ENCODE measurements around the gene IKBKE.
A peak's percentile ranks its signal among the peaks of the same experiment; 100 is the strongest.

IKBKE gene

DNA sequence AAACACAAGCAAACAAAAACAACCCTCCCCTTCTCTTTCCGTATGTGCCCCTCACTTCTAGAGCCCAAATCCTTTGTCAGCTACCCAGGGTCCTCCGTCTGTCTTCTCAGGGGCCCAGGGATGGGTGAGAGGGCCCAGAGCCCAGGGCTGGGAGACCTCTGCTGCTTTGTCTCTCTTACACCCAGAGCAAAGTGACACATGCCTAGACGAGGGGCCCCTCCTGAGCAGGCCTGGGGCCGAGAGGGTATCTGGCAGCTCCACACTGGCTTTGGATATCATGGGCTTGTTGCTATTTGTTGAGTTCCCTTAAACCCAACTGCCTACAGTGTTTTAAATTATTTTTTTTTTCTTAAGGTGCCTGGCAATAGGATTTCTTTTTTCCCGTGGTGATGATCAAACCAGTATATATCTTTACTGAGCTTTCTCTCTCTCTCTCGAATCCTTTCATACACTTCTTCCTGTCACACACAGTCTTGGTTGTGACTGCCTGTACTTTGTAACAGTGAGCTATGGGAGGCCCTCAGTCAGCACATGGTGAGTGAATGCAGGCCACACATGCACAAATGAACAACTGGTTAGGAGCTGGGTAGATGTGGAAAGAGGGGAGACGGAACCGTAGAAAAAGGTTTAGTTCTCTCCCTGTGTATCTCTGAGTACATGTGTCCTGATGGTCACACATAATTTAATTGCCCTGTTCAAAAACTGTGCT, 51.6 kb downstream of the IKBKE start:
- peak overlapping the region in 7 of 21 experiments; percentile 6 to 32 (median 27) for H3K27ac ChIP-seq
- no peak overlapping the region for H3K4me3 ChIP-seq

DNA sequence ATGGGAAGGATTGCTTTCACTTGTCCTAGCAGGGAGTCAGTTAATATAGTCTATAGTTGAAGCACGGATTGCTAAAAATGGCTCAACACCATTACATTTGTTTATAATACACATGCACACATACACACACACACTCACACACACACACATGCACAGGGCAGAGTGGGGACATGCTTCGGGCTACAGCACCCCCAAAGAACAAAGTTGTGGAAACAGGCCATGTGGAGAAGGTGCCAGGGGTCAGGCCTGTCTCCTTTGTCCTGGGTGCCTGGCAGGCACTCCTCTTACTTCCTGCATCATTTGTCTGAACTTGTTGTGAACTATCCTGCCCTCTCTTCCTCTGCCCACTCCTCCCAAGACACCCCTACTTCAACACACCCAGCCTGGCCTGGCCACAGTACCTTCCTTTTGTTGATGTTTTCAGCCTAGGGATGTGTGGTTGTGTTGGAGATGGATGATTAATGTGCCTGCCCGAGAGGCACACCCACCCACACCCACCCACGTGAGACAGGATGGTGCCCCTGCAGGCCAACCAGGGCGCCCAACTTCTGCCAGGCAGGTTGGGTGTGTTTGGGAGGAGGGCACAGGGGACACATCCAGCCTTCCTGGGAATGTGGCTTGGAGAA, 54.6 kb downstream of the IKBKE start:
- peak overlapping the region in 9 of 21 experiments; percentile 12 to 78 (median 49) for H3K27ac ChIP-seq
- H3K4me3 ChIP-seq = no peak overlapping the region

DNA sequence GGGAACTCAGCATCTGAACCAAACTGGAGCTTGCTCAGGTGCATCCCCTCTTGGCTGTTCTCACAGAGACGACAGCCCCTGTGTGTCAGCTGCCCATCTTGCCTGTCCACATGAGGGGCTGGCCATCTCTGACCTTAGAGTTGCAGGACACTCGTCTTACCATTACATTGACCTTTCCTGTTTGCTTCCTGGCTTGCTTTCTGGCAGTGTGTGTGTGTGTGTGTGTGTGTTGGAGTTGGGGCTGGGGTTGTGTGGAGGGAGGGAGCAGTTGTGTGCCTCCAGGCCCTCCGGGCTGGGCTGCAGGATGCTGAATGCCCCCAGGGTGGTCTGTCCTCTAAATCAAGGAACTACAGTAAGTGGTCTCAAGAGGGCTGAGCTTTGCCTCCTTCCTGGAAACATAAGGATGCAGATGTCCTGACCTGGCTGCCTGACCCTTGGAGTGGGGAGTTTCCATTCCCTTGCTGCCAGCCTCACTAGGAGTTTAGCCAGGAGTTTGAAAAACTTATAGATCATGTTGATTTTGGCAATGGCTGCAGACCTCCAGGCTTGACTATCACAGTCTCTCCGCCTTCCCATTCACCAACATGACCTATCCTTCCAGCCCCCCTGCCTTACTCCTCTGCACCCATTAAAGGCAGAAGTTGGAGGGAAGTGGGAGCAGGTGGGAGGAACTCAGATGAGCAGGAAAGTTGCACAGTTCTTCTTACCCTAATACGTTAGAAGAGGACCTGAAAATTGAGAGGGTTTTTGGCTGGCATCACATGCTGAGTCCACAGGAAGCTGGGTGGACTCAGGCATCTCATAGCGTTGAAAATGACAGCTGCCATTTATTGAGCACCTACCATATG, 56.0 kb downstream of the IKBKE start:
- H3K4me3 ChIP-seq = no peak overlapping the region
- peak overlapping the region in 4 of 21 experiments; percentile 13 to 78 (median 44) for H3K27ac ChIP-seq

DNA sequence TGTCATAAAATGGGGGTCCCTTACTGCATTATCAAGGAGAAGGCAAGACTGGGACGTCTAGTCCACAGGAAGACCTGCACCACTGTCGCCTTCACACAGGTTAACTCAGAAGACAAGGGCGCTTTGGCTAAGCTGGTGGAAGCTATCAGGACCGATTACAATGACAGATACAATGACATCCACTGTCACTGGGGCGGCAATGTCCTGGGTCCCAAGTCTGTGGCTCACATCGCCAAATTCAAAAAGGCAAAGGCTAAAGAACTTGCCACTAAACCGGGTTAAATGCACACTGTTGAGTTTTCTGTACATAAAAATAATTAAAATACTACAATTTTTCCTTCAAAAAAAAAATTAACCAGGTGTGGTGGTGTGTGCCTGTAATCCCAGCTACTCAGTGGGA, 59.1 kb downstream of the IKBKE start:
- Histone ChIP-seq H3K27ac (no peak overlapping the region), H3K4me3 (no peak overlapping the region)

DNA sequence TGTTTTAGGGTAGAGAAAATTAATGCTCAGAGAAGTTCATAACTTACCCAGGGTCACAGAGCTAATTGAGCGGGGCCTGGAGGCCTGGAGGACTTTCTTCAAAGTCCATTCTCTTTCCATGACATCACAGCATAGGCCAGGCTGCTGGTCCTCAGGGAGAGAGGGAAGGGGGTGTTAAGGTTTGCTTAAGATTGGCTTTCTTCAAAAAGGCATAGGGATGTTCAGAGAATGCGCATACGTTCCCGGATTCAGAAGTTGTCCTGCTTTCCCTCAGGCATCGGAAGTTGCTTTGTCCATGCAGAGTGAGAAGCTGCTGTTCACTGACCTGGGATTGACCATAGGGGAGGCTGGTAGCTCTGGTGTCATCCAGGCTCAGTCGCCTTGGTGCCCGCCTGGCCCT, 62.1 kb downstream of the IKBKE start:
- no peak overlapping the region for H3K4me3 ChIP-seq
- H3K27ac ChIP-seq = no peak overlapping the region

DNA sequence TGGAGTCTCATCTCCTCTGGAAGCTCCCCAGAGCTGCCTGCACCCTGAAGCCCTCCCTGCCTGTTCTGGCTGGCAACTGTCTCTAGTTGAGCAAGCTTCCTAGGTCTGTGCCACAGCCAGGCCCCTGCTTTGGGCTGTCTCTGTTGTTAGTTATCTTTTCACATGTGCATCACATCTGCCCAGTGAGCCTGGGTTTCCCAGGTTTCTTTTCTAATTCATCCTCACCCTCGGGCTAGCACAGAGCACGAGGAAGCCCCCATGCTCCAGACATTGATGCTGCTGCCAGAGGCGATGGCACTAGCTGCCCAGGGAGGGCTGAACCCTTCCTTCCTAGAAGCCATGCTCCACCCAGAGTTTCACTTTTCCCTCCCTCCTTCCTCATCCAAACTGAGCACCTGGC, 64.3 kb downstream of the IKBKE start:
- Histone ChIP-seq H3K27ac (peak overlapping the region in 1 of 21 experiments; percentile 5), H3K4me3 (no peak overlapping the region)

DNA sequence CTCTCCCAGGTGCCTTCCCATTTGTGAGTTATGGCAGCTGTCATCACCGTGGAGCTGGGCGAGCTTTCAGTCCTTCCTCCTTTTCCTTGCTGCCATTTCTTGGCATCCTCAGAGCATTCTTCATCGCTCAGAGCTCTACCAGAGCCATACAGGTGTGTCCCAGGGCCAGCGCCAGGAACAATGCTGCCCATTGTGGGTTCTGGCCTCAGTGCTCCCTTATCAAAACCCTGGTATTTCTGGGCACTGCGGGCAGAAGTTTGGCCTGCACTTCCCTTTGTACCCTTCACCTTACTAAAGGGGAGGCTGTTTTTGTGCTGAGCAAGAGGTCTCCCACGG, 65.5 kb downstream of the IKBKE start:
- Histone ChIP-seq H3K27ac (no peak overlapping the region), H3K4me3 (no peak overlapping the region)

DNA sequence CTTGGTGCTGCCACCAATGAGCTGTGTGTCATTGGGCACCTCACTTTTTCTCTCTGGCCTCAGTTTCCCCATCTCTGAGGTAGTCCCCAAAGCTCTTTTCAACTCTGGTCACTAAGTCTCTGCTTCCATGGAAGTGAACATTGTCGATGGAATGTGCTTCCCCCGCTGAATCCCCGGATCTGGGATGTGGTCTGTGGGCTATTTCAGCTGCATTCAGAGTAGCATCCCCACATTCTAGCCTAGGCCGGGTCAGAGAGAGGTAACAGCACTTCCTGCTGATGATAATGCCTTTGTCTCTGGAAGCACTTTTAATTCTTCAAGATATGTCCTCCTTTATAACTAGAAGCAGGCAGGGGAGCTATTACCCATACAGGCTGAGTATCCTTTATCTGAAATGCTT, 66.9 kb downstream of the IKBKE start:
- H3K27ac ChIP-seq = no peak overlapping the region

DNA sequence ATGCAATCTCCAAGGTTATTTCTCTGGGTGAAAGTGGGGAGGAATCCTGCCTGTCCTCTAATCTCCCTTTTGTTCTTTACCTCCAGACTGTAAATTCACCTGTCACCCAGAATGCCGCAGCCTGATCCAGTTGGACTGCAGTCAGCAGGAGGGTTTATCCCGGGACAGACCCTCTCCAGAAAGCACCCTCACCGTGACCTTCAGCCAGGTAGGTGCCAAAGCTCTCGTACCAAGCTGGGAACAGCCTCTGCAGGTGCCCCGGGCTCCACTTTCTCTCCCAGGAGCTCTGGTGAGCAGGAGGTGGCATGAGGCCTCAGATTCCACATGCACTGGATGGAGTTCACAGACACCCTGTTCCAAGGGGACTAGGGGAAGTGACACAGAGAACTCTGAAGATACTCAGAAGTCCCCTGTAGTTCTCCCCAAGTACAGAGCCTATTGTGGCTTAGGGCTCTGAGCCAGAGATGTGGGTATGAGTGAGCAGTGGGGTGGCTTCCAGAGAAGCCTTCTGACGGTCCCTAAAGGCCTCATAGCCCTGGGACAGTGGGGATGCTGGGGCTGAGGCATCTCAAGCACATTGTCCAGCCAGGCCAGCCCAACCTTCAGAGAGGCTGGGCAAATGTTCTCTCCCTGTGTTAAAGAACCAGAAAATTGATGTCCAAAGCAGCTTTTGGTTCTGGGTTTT, 68.0 kb downstream of the IKBKE start:
- no peak overlapping the region for H3K4me3 ChIP-seq
- H3K27ac ChIP-seq = no peak overlapping the region

More for the DNA sequence above, 66.9 kb downstream of the IKBKE start:
- no peak overlapping the region for H3K4me3 ChIP-seq

DNA sequence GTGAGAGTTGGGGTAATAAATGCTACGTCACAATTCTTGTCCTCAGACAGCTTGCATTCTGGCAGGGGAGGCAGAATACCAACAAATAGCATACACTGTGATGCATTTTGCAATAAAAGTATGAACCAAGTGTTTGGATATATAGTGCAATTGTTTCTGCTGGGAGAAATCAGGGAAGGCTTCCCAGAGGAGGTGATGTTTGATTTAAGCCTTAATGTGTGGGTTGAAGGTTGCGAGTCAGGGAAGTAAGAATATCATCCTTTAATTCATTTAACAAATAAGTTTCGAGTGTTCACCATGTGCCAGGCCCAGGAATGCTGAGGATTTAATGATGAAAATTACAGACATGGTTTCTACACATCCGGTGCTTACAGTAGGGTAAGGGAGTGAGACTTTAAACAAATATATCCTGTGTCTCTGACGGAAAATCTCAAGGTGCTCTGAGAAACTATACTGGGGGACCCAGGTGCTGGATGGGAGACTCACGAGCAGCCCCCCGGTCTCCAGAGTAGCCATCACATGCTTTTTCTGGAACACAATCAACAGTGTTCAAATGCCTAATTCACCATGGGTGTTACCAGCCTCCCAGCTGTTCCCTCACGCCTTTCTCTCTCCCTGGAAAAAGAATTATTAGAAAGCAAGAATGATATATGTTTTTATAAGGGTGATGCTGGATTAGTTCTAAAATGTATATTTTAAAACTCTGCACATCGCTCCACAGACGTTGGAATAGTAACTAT, 68.8 kb downstream of the IKBKE start:
- Histone ChIP-seq H3K27ac (peak overlapping the region in 3 of 21 experiments; percentile 57 to 67 (median 64)), H3K4me3 (no peak overlapping the region)

DNA sequence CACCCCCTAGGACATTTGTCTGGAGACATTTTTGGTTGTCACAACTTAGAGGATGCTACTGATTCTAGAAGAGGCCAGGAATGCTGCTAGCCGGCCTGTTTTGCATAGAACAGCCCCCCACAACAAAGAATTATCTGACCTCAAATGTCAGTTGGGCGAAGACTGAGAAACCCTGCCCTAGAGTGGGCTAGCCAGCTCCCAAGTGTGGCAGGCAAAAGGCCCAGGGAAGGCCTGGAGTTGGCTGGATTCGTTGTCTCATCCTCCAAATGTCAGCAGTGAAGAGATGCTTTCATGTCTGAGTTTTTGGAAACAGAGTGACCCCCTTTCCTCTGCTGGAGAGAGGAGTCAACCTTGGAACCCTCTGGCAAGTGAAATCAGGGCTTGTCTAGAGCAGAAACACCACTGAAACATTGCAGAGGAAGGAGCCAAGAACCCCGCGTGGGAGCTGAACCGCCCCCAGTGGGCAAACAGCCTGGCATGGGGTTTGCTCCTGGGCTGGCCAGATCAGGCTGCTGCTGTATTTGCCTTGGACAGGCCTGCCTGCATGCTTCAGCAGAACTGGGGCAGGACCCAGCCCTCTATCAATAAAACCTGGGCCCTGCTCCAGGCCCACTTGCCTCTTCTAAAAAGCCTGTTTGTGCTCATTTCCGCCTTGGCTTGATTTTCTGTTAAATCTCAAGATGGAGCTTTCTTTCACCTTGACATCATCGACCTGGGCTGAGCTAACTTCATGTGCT, 69.9 kb downstream of the IKBKE start:
- H3K4me3 ChIP-seq = no peak overlapping the region

DNA sequence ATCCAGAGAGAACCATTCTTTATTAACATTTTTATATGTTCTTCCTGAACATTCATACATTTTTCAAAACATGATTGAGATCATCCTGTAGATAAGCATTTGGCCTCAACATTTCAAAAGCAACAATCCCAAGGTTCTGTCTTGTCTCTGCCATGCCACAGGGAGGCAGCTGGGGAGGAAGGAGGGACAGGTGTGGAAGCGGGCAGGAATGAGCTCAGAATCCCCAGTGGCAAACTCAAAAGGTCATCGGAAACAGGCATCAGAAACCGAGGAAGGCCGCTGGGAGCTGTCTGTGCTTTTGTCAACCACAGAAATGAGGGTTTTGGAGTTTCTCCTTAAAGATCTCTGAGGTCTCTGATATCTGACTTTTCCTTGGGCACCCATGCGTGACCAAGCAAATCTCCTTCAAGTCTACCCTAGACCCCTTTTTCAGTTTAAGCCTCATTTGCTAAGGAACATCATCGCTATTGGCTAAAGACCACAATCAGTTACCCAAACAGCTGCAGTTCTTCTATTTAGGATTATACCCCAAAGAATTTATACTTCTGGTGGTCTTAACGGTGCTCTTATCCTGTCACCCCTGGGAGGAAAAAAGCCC, 71.1 kb downstream of the IKBKE start:
- peak overlapping the region in 6 of 21 experiments; percentile 1 to 64 (median 48) for H3K27ac ChIP-seq
- H3K4me3 ChIP-seq = no peak overlapping the region

More for the DNA sequence above, 69.9 kb downstream of the IKBKE start:
- H3K27ac ChIP-seq = peak overlapping the region in 12 of 21 experiments; percentile 0 to 67 (median 48)

DNA sequence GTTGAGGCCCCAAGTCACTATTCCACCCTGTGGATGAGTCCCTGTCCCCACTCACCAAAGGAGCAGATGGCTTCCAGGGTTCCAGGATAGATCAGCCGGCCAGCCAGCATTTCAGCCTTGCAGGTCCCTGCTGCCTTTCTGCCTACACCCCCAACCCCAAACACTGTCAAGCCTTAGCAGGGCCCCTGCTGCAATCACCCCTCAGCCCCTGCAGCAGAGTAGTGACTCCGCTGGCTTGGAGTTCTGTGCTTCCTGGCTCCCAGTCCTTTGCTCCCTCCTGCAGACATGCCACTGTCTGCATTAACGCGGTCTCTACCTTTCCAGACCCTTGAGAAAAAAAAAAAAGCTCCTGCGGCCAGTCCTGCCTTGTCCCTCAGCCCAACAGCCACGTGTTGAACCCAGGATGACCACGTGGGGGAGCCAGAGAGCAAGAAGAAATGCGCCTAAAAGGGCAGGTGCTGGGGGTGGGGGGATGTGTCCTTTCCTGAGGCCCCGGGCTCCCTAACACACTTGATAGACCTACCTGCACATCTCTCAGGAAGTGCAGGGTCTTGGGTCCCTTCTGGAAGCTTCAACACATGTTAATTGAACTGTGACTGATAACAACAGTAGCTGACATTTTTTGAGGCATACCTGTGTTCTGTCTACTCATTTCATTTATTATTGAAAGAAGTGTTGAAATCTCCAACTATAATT, 74.4 kb downstream of the IKBKE start:
- Histone ChIP-seq H3K4me3 (no peak overlapping the region), H3K27ac (no peak overlapping the region)

DNA sequence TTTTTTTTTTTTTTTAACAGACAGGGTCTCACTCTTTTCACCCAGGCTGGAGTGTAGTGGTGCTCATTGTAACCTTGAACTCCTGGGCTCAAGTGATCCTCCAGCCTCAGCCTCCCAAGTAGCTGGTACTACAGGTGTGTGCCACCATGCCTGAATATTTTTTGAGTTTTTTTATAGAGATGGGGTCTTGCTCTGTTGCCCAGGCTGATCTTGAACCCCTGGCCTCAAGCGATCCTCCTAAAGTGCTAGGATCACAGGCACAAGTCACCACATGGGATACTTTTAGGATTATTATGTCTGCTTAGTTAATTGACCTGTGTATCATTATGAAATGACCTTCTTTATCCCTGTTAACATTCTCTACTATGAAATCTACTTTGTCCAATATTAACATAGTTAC, 75.1 kb downstream of the IKBKE start:
- Histone ChIP-seq H3K4me3 (no peak overlapping the region), H3K27ac (no peak overlapping the region)
